Endothelial cell of umbilical vein (primary cell): ENCODE measurements around the gene ABCD1.

Experiments used
- EZH2 ChIP-seq: IDR thresholded peaks from 2 replicates; pipeline ENCODE4 v1.6.1; 2012; ENCODE audit warnings: borderline replicate concordance, low read depth, mild to moderate bottlenecking, moderate library complexity, low read length, inconsistent platforms; ENCODE audit not compliant: severe bottlenecking
- POLR2A ChIP-seq: IDR thresholded peaks from 2 replicates; pipeline ENCODE4 v1.6.1; 2012; ENCODE audit warnings: low read depth, mild to moderate bottlenecking, control low read depth, low read length
- TF ChIP-seq, protein P1 (sequence below), 2 donors: IDR thresholded peaks; 1 replicate in 1 of 2; 2 replicates in 1 of 2; pipeline ENCODE4 v1.5.1; 2011; ENCODE audit warnings: low read length in 2 of 2, mild to moderate bottlenecking in 2 of 2, moderate library complexity in 2 of 2, control low read depth in 1 of 2, inconsistent platforms in 1 of 2, low read depth in 1 of 2; ENCODE audit not compliant: insufficient read depth in 1 of 2; ENCODE audit errors: extremely low read depth in 1 of 2
- TF ChIP-seq, protein P2 (sequence below): IDR thresholded peaks from 2 replicates; pipeline ENCODE4 v1.6.1; 2011; ENCODE audit not compliant: insufficient read depth, insufficient read length

DNA sequence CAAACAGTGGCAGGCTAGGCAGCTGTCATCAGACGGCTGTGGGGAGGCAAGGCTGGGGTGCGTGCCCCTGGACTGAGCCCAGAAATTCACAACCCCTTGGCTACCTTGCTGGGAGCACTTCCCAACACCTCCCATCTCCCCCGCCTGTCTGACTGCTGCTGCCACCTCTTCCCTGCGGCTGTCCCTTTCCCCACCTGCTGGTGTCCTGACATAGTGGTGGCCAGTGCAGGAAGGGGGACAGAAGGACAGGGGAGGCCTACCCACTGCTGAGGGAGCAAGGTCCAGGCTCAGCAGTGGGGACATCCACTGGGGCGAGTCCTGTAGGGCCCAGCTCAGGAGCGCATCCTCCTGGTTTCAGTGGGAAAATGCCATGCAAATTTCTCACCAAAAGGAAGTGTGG is 3.4 kb downstream of the ABCD1 start:
- TF ChIP-seq POLR2A: no peak
- TF ChIP-seq, protein P1, sequence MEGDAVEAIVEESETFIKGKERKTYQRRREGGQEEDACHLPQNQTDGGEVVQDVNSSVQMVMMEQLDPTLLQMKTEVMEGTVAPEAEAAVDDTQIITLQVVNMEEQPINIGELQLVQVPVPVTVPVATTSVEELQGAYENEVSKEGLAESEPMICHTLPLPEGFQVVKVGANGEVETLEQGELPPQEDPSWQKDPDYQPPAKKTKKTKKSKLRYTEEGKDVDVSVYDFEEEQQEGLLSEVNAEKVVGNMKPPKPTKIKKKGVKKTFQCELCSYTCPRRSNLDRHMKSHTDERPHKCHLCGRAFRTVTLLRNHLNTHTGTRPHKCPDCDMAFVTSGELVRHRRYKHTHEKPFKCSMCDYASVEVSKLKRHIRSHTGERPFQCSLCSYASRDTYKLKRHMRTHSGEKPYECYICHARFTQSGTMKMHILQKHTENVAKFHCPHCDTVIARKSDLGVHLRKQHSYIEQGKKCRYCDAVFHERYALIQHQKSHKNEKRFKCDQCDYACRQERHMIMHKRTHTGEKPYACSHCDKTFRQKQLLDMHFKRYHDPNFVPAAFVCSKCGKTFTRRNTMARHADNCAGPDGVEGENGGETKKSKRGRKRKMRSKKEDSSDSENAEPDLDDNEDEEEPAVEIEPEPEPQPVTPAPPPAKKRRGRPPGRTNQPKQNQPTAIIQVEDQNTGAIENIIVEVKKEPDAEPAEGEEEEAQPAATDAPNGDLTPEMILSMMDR (IDR thresholded peaks at IDR 0.05; ENCODE audit: extremely low read depth in 1 of 2, insufficient read depth in 1 of 2, low read depth in 1 of 2, low read length in 2 of 2): no peak
- TF ChIP-seq EZH2: no peak
- TF ChIP-seq, protein P2, sequence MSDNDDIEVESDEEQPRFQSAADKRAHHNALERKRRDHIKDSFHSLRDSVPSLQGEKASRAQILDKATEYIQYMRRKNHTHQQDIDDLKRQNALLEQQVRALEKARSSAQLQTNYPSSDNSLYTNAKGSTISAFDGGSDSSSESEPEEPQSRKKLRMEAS: no peak
